ENCODE results near the gene FAAP20. TPM values are rescaled to one million over a fixed set of nuclear protein-coding genes. Genes with fewer than 3 reads are reported as not detected.

Gene FAAP20
- total RNA-seq, 1 donor from 2014 or later, result 14.2 TPM

- peaks cover 11% of the 10 kb centered on the region for H3K36me3 ChIP-seq (ENCODE audit: control insufficient read depth, insufficient read depth, low read length)
- no peak for FAIRE-seq
These were observed 13.3 kb downstream of the FAAP20 start for GRCh38 chr1:2181271-2181670.

DNA sequence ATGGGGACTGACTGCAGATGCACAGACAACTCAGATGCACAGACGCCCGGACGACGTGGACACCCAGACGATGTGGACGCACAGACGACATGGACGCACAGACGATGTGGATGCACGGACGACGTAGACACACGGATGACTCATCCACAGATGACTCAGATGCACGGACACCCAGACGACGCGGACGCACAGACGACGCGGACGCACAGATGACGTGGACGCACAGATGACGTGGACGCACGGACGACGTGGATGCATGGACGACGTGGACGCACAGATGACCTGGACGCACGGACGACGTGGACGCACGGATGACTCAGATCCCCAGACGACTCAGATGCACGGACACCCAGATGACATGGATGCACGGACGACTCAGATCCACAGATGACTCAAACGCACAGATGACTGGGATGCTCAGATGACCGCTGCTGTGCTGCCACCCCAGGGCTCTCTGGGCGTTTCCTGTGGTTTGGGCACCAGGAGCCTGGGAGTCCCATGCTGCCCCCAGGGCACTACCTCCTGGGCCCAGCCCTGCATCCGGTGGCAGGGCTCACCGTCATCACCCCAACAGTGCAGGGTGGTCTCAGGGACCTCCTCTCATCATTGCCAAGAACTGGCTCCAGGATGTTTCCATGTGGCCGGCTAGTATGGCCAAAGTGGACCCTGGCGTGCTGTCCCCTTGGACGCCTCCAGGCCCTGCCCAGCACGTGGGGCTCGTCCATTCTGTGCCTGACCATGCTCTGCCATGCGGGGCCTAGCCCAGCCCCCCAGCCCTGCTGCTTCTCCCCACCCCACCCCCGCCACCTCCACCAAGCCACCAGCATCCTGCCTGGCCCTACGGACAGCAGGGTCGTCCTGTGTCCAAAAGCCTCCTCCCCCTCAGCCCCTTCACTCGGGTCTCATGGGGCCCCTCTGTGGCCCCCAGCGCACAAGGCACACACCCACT lies 14.0 kb downstream of the FAAP20 start:
- FAIRE-seq, result peak; percentile 47
- Histone ChIP-seq H3K4me3 (ENCODE audit: low read depth, low read length) (no peak overlapping the region), H3K27me3 (ENCODE audit: control insufficient read depth, insufficient read depth, low read length) (no peaks in the 10 kb centered on the region), H3K36me3 (ENCODE audit: control insufficient read depth, insufficient read depth, low read length) (peaks cover 12% of the 10 kb centered on the region)
- peak; percentile 20 for DNase-seq (ENCODE audit: low read depth)
- TF ChIP-seq CTCF (IDR thresholded peaks at IDR 0.05; ENCODE audit: insufficient read depth, low read length, severe bottlenecking), result no peak

More at GRCh38 chr1:2181271-2181670, 13.3 kb downstream of the FAAP20 start:
- no peak for DNase-seq (ENCODE audit: low read depth)
- TF ChIP-seq CTCF (IDR thresholded peaks at IDR 0.05; ENCODE audit: insufficient read depth, low read length, severe bottlenecking), result no peak
- no peaks in the 10 kb centered on the region for H3K27me3 ChIP-seq (ENCODE audit: control insufficient read depth, insufficient read depth, low read length)
- no peak overlapping the region for H3K4me3 ChIP-seq (ENCODE audit: low read depth, low read length)

- Histone ChIP-seq H3K4me3 (ENCODE audit: low read depth, low read length) (no peak overlapping the region), H3K36me3 (ENCODE audit: control insufficient read depth, insufficient read depth, low read length) (peaks cover 12% of the 10 kb centered on the region), H3K27me3 (ENCODE audit: control insufficient read depth, insufficient read depth, low read length) (no peaks in the 10 kb centered on the region)
- FAIRE-seq (peak; percentile 82), DNase-seq (ENCODE audit: low read depth) (no peak)
- TF ChIP-seq CTCF (IDR thresholded peaks at IDR 0.05; ENCODE audit: insufficient read depth, low read length, severe bottlenecking), result no peak
These were observed 15.1 kb downstream of the FAAP20 start for GRCh38 chr1:2179283-2180013.

DNA sequence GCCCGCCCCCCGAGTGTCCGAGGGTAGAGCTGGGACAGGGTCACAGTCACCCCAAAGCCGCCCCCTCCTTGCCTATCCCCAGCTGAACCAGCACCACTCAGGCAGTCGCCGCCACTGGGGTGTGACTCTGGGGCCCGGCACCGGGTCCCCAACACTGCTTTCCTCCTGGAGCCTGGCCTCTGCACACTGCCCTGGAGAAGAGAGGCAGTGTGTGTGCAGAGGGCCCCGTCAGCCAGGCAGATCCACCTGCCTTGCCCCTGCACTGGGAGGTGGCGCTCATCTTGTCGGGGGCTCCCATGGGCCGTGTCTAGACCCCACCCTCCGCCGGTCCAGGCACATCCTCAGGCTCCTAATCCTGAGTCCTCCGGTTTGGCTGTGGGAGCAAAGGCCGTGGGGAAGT lies 15.7 kb downstream of the FAAP20 start:
- TF ChIP-seq CTCF (IDR thresholded peaks at IDR 0.05; ENCODE audit: insufficient read depth, low read length, severe bottlenecking), result no peak
- Histone ChIP-seq H3K27me3 (ENCODE audit: control insufficient read depth, insufficient read depth, low read length) (no peaks in the 10 kb centered on the region), H3K4me3 (ENCODE audit: low read depth, low read length) (no peak overlapping the region), H3K36me3 (ENCODE audit: control insufficient read depth, insufficient read depth, low read length) (peaks cover 12% of the 10 kb centered on the region)
- FAIRE-seq, result no peak
- DNase-seq (ENCODE audit: low read depth), result no peak

DNA sequence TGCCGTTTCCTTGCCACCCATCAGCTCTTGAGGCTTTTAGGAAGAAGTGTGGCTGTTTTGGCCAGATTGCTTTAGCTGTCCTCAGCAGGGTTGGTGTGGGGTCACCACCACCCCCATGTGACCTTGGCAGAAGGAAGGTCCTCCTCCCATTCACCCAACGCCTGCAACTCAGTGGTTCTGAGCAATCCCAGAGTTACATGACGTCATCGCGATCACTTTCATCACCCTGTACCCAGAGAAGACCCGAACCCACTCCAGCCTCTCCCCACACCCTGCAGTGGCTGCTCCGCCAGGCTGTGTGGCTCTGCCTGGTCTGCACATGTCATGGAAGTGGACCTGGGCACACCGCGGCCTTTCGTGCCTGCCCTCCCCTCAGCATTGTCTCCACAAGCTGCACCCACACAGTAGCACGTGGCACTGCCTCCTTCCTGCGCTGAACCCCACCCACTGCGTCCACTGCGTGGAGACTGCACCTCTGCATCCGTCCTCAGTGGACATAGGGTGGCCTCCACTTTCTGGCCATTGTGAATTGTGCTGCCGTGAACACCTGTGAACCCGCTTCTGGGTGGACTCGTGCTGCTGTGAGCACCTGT lies 16.5 kb downstream of the FAAP20 start:
- no peak for DNase-seq (ENCODE audit: low read depth)
- no peak overlapping the region for H3K4me3 ChIP-seq (ENCODE audit: low read depth, low read length)
- peak; percentile 88 for FAIRE-seq
- H3K27me3 ChIP-seq (ENCODE audit: control insufficient read depth, insufficient read depth, low read length), result no peaks in the 10 kb centered on the region
- H3K36me3 ChIP-seq (ENCODE audit: control insufficient read depth, insufficient read depth, low read length), result peaks cover 13% of the 10 kb centered on the region
- no peak for TF ChIP-seq CTCF (IDR thresholded peaks at IDR 0.05; ENCODE audit: insufficient read depth, low read length, severe bottlenecking)

All from bronchial epithelial cell (primary cell).